Spleen (tissue), 13 donors: Measurements from ENCODE around the gene SCGB1A1. TPM values are rescaled to one million over a fixed set of nuclear protein-coding genes. Genes with fewer than 3 reads are reported as not detected.

Experiments used
- DNase-seq: peaks from one replicate; pipeline ENCODE4 v3.0.0-alpha.2; 2020
- H3K27ac ChIP-seq, 8 donors: fragments of 200-600 bp; sonication (generic) in 7 of 8; 1 replicate in 4 of 8; 2 replicates in 4 of 8; pipeline versions ENCODE4 v1.5.0 to v1.8.0; 2016 to 2021; ENCODE audit warnings: inconsistent platforms in 4 of 8, mild to moderate bottlenecking in 4 of 8, moderate library complexity in 1 of 8
- H3K27me3 ChIP-seq, 7 donors: fragments of 200-600 bp; sonication (generic) in 6 of 7; replicated peaks in 1 of 7; 1 replicate in 4 of 7; 2 replicates in 3 of 7; pipeline versions ENCODE4 v1.5.0 to v1.8.0; 2016 to 2021; ENCODE audit warnings: inconsistent platforms in 3 of 7, mild to moderate bottlenecking in 1 of 7
- H3K36me3 ChIP-seq, 6 donors: fragments of 200-600 bp; sonication (generic) in 5 of 6; 1 replicate in 4 of 6; 2 replicates in 2 of 6; pipeline versions ENCODE4 v1.5.0 to v1.8.0; 2016 to 2021; ENCODE audit warnings: inconsistent platforms in 2 of 6
- H3K4me1 ChIP-seq, 6 donors: fragments of 200-600 bp; sonication (generic) in 5 of 6; 1 replicate in 3 of 6; 2 replicates in 3 of 6; pipeline versions ENCODE4 v1.5.0 to v1.8.0; 2016 to 2021; ENCODE audit warnings: inconsistent platforms in 3 of 6
- H3K4me3 ChIP-seq, 8 donors: fragments of 200-600 bp; sonication (generic) in 7 of 8; 1 replicate in 4 of 8; 2 replicates in 4 of 8; pipeline versions ENCODE4 v1.5.0 to v1.8.0; 2016 to 2021; ENCODE audit warnings: inconsistent platforms in 4 of 8, mild to moderate bottlenecking in 4 of 8, moderate library complexity in 2 of 8
- H3K9me3 ChIP-seq, 8 donors: fragments of 200-600 bp; sonication (generic) in 7 of 8; 1 replicate in 4 of 8; 2 replicates in 4 of 8; pipeline versions ENCODE4 v1.5.0 to v1.8.0; 2016 to 2021; ENCODE audit warnings: inconsistent platforms in 4 of 8
- CTCF ChIP-seq, 11 experiments: fragments of 200-600 bp in 7 of 11; fragments of 450-650 bp in 4 of 11; sonication (generic) in 4 of 11; IDR thresholded peaks in 8 of 11; conservative IDR thresholded peaks in 3 of 11; 1 replicate in 7 of 11; 2 replicates in 4 of 11; pipeline versions ENCODE4 v1.4.0 to v1.8.0; 2016 to 2021; ENCODE audit warnings: antibody characterized with exemption in 11 of 11, inconsistent platforms in 4 of 11, mild to moderate bottlenecking in 1 of 11
- POLR2A ChIP-seq, 3 donors: fragments of 450-650 bp; IDR thresholded peaks; one replicate each; pipeline ENCODE4 v1.5.1; 2017; ENCODE audit warnings: antibody characterized with exemption in 3 of 3, mild to moderate bottlenecking in 1 of 3
- POLR2AphosphoS5 ChIP-seq, 3 donors: sonication (generic); formaldehyde crosslinking; IDR thresholded peaks; one replicate each; pipeline ENCODE4 v1.5.1; 2017; ENCODE audit warnings: antibody characterized with exemption in 3 of 3
- WGBS, 5 donors: extraction: QIAGEN DNeasy Blood & Tissue Kit in 3 of 5; methylation state at CpG; one replicate each; pipeline versions ENCODE4 v1.1.5 to v1.1.7; 2013 to 2018; 5-methylcytosine and 5-hydroxymethylcytosine counted together
- intact Hi-C: fragments of 100-400 bp; cut with DNase I; formaldehyde crosslinking; loops from one replicate; pipeline ENCODE4 v1.15.0; 2023; ENCODE audit warnings: low total_unique reads
- long read RNA-seq, 2 donors: transcript quantifications; one replicate each; lab custom pipeline, GENCODE V29; 2026
- polyA plus RNA-seq, 3 donors: library from polyadenylated mRNA; stranded (reverse); fragments of 200-250 nt; gene quantifications; one replicate each; pipeline ENCODE4 v1.2.1, GENCODE V29; 2013
- total RNA-seq, 7 donors: library from RNA; depleted of rRNA in 3 of 7; stranded (reverse); fragments of >200 nt in 3 of 7; fragmentation: NEBNext Ultra II Directional in 4 of 7; extraction: Animal tissue kit (Norgen Biotek cat#: 25700) in 4 of 7; gene quantifications; one replicate each; pipeline versions ENCODE4 v1.1.0 to v1.2.1, GENCODE V29; 2016 to 2021
- donor health status: healthy with polysubstance abuse.
- donor health status: DM: no; HTN: no; CAD: no; lungs with moderate emphysema.
- donor health status: DM: no; HTN: no; CAD: no.
- donor health status: Bipolar disorder and iron deficiency.
- donor health status: healthy.
- donor health status: DM: no; HTN: no; CAD: no.
- donor health status: DM: yes; HTN: yes; CAD: no.

Gene SCGB1A1, protein sequence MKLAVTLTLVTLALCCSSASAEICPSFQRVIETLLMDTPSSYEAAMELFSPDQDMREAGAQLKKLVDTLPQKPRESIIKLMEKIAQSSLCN
- total RNA-seq (not detected), polyA plus RNA-seq (under 1 TPM in 1 of 3 donors, not detected in 2; 0.35 TPM)
- long read RNA-seq, donor 1, result 0 reads
- long read RNA-seq, donor 2, result 0 reads

DNA sequence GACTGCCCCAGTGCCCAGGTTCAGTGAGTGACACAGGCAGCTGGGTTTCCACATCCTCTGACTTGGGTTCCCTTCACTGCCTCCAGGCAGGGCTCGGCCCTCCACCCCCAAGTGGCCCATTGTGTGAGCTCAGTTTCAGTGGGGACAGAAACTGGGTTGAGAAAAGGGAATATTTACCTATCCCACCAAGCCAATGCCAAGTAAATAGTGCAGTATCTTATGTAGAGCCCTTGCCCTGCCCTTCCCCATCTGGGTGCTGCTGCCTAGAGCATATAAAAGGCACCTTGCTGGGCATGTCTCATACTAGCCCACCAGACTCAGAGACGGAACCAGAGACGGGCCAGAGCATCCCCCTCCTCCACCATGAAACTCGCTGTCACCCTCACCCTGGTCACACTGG is at the start of gene SCGB1A1:
TSS of gene SCGB1A1 (plus strand) at position 301 of the 400 bp plus-strand sequence. CDS start at position 364, 63 bp downstream.
- Histone ChIP-seq H3K9me3 (no peaks in the 10 kb centered on the region), H3K4me3 (no peak within 1 kb of the TSS), H3K4me1 (peaks cover 0 to 17% (median 2%) of the 10 kb centered on the region in 6 donors), H3K36me3 (no peaks in the 10 kb centered on the region), H3K27me3 (peaks cover 0 to 4% (median 0%) of the 10 kb centered on the region in 7 donors), H3K27ac (peak within 1 kb of the TSS in 4 of 8 donors; percentile 34 to 57 (median 48))
- intact Hi-C loops, result no loop called here
- no peak for TF ChIP-seq POLR2AphosphoS5 (IDR thresholded peaks at IDR 0.05)
- no peak for DNase-seq
- WGBS, 5 donors, result 76 to 95% (median 83%) methylated on average over 4 of the region's 4 CpGs

- DNase-seq, result peak; percentile 89
- intact Hi-C loops, result no loop called here
- Histone ChIP-seq H3K9me3 (no peaks in the 10 kb centered on the region), H3K27ac (peak overlapping the region in 7 of 8 donors; percentile 8 to 79 (median 64)), H3K36me3 (no peaks in the 10 kb centered on the region), H3K4me1 (peaks cover 0 to 20% (median 7%) of the 10 kb centered on the region in 6 donors), H3K4me3 (peak overlapping the region in 4 of 8 donors; percentile 4 to 53 (median 20)), H3K27me3 (no peaks in the 10 kb centered on the region)
- 34 to 66% (median 56%) methylated on average over 33 to 39 of the region's 39 CpGs for WGBS, 5 donors
- TF ChIP-seq POLR2A (IDR thresholded peaks at IDR 0.05) (no peak), POLR2AphosphoS5 (IDR thresholded peaks at IDR 0.05) (peak in 2 of 3 donors; percentile 59 to 61)
Observed at GRCh38 chr11:62370743-62371440, 47.9 kb upstream of the SCGB1A1 start.

GRCh38 chr11:62372871-62373270 is 46.0 kb upstream of the SCGB1A1 start:
- H3K9me3 ChIP-seq, result no peaks in the 10 kb centered on the region
- WGBS, 5 donors, result 76 to 85% (median 79%) methylated on average over 5 to 6 of the region's 6 CpGs
- intact Hi-C loops, result no loop called here
- TF ChIP-seq CTCF (IDR thresholded peaks at IDR 0.05 in 8 of 11, conservative IDR thresholded peaks at IDR 0.05 in 3 of 11) (no peak), POLR2A (IDR thresholded peaks at IDR 0.05) (no peak), POLR2AphosphoS5 (IDR thresholded peaks at IDR 0.05) (no peak)
- DNase-seq, result no peak
- no peak overlapping the region for H3K4me3 ChIP-seq
- no peaks in the 10 kb centered on the region for H3K27me3 ChIP-seq
- no peaks in the 10 kb centered on the region for H3K36me3 ChIP-seq
- peaks cover 0 to 16% (median 6%) of the 10 kb centered on the region in 6 donors for H3K4me1 ChIP-seq
- no peak overlapping the region for H3K27ac ChIP-seq

GRCh38 chr11:62373464-62374119 is 45.2 kb upstream of the SCGB1A1 start:
- TF ChIP-seq CTCF (IDR thresholded peaks at IDR 0.05 in 8 of 11, conservative IDR thresholded peaks at IDR 0.05 in 3 of 11), result no peak
- no peak for TF ChIP-seq POLR2AphosphoS5 (IDR thresholded peaks at IDR 0.05)
- H3K27me3 ChIP-seq, result no peaks in the 10 kb centered on the region
- no peaks in the 10 kb centered on the region for H3K36me3 ChIP-seq
- H3K4me1 ChIP-seq, result peaks cover 0 to 16% (median 7%) of the 10 kb centered on the region in 6 donors
- DNase-seq, result no peak
- H3K9me3 ChIP-seq, result no peaks in the 10 kb centered on the region
- no peak overlapping the region for H3K4me3 ChIP-seq
- 91 to 97% (median 95%) methylated on average over 18 of the region's 18 CpGs for WGBS, 5 donors
- H3K27ac ChIP-seq, result no peak overlapping the region
- intact Hi-C loops, result no loop called here

DNA sequence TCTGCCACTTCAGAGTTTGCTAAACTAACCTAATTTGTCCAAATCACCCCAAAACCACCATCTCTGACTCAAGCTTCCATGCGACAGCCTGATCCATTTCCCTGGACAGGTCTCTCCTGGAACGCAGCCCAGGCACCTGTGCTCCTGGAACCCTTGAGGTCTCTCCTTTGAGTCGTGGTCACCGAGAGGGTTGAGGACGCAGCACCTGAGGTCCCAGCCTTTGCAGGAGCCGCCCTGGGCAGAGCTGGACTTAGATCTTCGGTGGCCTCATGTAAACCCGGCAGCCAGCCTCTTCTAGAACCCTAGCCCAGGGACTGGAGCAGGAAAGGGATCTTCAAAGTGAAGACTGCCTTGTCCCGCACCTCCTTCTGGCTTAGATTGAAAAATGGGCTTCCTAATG is 44.0 kb upstream of the SCGB1A1 start:
- Histone ChIP-seq H3K27ac (no peak overlapping the region), H3K4me3 (no peak overlapping the region), H3K4me1 (peaks cover 0 to 18% (median 7%) of the 10 kb centered on the region in 6 donors), H3K36me3 (no peaks in the 10 kb centered on the region), H3K27me3 (no peaks in the 10 kb centered on the region), H3K9me3 (no peaks in the 10 kb centered on the region)
- DNase-seq, result no peak
- TF ChIP-seq POLR2A (IDR thresholded peaks at IDR 0.05), result no peak
- no peak for TF ChIP-seq POLR2AphosphoS5 (IDR thresholded peaks at IDR 0.05)
- TF ChIP-seq CTCF (IDR thresholded peaks at IDR 0.05 in 8 of 11, conservative IDR thresholded peaks at IDR 0.05 in 3 of 11), result no peak
- WGBS, 5 donors, result 93 to 96% (median 94%) methylated on average over 9 of the region's 9 CpGs
- intact Hi-C loops, result loop anchor here (5.0 kb wide), 1 partner anchor 32 kb away; no protein-coding TSS in a partner anchor
